Measurements from ENCODE around the gene CCDC201. TPM values are rescaled to one million over a fixed set of nuclear protein-coding genes. Genes with fewer than 3 reads are reported as not detected.

The CCDC201 gene
- total RNA-seq, 5 donors from 2014 or later (not counting 1 experiment from before 2014, with no cell fraction given) = not detected

DNA sequence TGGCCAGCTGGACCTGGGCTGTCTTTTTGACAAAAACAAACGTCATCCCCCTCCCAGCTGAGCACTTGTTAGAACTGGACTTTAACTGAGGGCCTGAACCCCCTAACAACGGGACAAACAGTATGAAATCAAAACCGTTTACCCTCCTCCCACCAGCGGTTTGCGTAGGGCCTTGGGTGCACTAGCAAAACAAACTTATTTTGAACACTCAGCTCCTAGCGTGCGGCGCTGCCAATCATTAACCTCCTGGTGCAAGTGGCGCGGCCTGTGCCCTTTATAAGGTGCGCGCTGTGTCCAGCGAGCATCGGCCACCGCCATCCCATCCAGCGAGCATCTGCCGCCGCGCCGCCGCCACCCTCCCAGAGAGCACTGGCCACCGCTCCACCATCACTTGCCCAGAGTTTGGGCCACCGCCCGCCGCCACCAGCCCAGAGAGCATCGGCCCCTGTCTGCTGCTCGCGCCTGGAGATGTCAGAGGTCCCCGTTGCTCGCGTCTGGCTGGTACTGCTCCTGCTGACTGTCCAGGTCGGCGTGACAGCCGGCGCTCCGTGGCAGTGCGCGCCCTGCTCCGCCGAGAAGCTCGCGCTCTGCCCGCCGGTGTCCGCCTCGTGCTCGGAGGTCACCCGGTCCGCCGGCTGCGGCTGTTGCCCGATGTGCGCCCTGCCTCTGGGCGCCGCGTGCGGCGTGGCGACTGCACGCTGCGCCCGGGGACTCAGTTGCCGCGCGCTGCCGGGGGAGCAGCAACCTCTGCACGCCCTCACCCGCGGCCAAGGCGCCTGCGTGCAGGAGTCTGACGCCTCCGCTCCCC lies 15.5 kb upstream of the CCDC201 start, which contains the start of gene IGFBP1:
Gene IGFBP1, plus strand, starts transcription at position 304 of the 808 bp plus-strand sequence. Its CDS starts 165 bp downstream, at position 469.
- WGBS (ENCODE audit: insufficient coverage) = 3% methylated on average over 66 of the region's 73 CpGs
- ATAC-seq (replicated peaks in 1 of 4) (no peak), DNase-seq (no peak)
- H3K27ac ChIP-seq (ENCODE audit: low read length) = no peak within 1 kb of the TSS
- H3K9me3 ChIP-seq = no peaks in the 10 kb centered on the region
- H3K4me3 ChIP-seq (ENCODE audit: control insufficient read depth in 1 of 2, extremely low read depth in 1 of 2, low read length in 1 of 2) = no peak within 1 kb of the TSS
- POLR2A ChIA-PET = no interaction called here
- no peaks in the 10 kb centered on the region for H3K36me3 ChIP-seq (ENCODE audit: control insufficient read depth in 2 of 2, extremely low read depth in 1 of 2, insufficient read depth in 1 of 2, low read length in 1 of 2)
- H3K4me1 ChIP-seq (ENCODE audit: control insufficient read depth in 1 of 2, extremely low read depth in 1 of 2, insufficient read depth in 2 of 2, low read length in 2 of 2) = no peaks in the 10 kb centered on the region
- H3K36me3 Mint-ChIP-seq = no peaks in the 10 kb centered on the region
- H3K4me1 Mint-ChIP-seq = peaks cover 0 to 5% (median 2%) of the 10 kb centered on the region in 3 donors
- H3K27ac Mint-ChIP-seq = no peak within 1 kb of the TSS
- CTCF ChIA-PET = no interaction called here
- H3K27me3 Mint-ChIP-seq = peaks cover 66 to 70% of the 10 kb centered on the region in 2 donors
- peaks cover 7 to 55% of the 10 kb centered on the region in 2 experiments for H3K27me3 ChIP-seq (replicated peaks in 1 of 2; ENCODE audit: control insufficient read depth in 2 of 2, extremely low read depth in 1 of 2, insufficient read depth in 2 of 2, low read length in 1 of 2)
- H3K9me3 Mint-ChIP-seq = no peaks in the 10 kb centered on the region
- no peak within 1 kb of the TSS for H3K4me3 Mint-ChIP-seq

DNA sequence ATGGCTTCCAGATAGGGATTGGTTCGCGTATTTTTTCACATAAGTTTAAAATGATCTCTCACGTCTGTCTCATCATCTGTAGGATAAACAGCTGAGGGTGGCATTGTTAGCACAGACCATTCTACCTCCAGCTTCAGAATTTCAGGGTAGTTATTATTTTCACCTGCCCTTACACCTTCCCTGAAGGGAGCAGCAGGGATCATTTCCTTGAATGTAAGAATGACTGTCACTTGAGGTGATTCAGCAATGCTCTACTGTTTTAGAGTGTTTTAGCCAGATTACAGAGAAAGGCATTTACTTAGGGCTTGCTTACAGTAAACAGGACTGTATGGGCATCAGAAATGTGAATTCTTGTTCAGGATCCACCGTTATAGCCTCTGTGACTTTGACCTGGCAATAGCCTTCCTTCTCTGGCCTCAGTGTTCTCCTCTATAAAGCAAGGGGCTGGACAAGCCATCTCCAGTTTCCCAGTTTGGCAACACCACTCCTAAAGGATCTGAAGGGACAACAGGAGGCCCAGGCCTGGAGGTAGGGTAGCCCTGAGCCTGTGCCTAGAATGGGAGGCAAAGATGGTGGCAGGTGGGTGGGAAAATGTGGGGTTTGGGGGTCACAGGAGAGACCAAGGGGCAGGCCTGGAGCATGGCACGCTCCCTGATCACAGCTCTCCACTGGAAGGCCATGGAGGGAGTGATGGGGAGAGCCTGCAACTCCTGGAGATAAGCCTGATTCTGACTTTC lies 14.2 kb upstream of the CCDC201 start:
- ChIA-PET POLR2A (no interaction called here), CTCF (no interaction called here)
- Mint-ChIP-seq H3K36me3 (no peaks in the 10 kb centered on the region), H3K4me1 (peaks cover 0 to 5% (median 2%) of the 10 kb centered on the region in 3 donors), H3K9me3 (no peaks in the 10 kb centered on the region), H3K4me3 (no peak overlapping the region), H3K27me3 (peaks cover 64 to 66% of the 10 kb centered on the region in 2 donors), H3K27ac (no peak overlapping the region)
- ATAC-seq (replicated peaks in 1 of 4) (no peak), DNase-seq (no peak)
- H3K4me3 ChIP-seq (ENCODE audit: control insufficient read depth in 1 of 2, extremely low read depth in 1 of 2, low read length in 1 of 2) = no peak overlapping the region
- H3K36me3 ChIP-seq (ENCODE audit: control insufficient read depth in 2 of 2, extremely low read depth in 1 of 2, insufficient read depth in 1 of 2, low read length in 1 of 2) = no peaks in the 10 kb centered on the region
- no peaks in the 10 kb centered on the region for H3K9me3 ChIP-seq
- no peaks in the 10 kb centered on the region for H3K4me1 ChIP-seq (ENCODE audit: control insufficient read depth in 1 of 2, extremely low read depth in 1 of 2, insufficient read depth in 2 of 2, low read length in 2 of 2)
- 52% methylated on average over 2 of the region's 5 CpGs for WGBS (ENCODE audit: insufficient coverage)
- H3K27me3 ChIP-seq (replicated peaks in 1 of 2; ENCODE audit: control insufficient read depth in 2 of 2, extremely low read depth in 1 of 2, insufficient read depth in 2 of 2, low read length in 1 of 2) = peaks cover 7 to 49% of the 10 kb centered on the region in 2 experiments
- H3K27ac ChIP-seq (ENCODE audit: low read length) = no peak overlapping the region

DNA sequence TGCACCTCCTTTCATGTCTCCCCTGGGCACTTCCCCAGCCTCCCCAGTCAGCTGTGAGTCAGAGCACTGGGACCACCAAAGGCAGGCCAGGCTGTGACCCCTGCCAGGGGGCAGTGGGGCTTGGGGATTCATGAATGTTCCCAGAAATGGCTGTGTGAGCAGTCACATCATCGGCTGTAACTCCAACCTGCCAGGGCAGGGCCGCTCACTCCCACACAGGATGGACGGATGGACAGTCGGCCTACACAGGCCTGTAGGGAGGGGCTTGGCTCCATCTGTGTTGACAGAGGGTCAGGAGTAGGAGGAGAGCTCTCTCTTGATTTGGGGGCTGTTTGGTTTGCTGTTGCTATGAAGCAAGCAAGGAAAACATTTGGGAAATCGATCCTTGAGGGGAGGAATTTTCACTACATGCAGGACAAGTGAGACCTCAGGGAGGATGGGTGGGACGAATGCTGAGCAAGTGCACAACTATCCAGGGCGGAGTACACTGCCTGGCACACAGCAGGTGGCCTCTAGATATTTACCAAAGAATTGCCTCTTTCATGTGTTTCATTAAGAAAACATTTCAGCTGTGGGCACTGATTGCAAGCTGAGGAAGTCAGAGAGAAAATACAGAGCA lies 12.5 kb upstream of the CCDC201 start:
- ATAC-seq (replicated peaks in 1 of 4) = no peak
- H3K27me3 Mint-ChIP-seq = peaks cover 52 to 61% of the 10 kb centered on the region in 2 donors
- WGBS (ENCODE audit: insufficient coverage) = 73% methylated on average over 7 of the region's 7 CpGs

DNA sequence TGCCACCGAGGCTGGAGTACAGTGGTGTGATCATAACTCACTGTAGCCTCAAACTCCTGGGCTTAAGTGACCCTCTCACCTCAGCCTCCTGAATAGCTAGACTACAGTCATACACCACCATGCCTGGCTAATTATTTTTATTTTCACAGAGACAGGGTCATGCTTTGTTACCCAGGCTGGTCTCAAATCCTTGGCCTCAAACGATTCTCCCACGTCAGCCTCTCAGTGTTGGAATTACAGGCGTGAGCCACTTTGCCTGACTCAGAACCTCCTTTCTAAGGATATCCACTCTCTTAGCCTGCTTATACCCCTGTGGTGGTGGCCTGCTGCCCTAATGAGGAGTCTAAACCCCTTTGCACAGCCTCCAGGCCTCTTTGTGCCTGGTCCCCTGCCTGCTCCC lies 11.3 kb upstream of the CCDC201 start:
- CTCF ChIA-PET = no interaction called here
- Histone ChIP-seq H3K9me3 (no peaks in the 10 kb centered on the region), H3K4me3 (ENCODE audit: control insufficient read depth in 1 of 2, extremely low read depth in 1 of 2, low read length in 1 of 2) (no peak overlapping the region), H3K36me3 (ENCODE audit: control insufficient read depth in 2 of 2, extremely low read depth in 1 of 2, insufficient read depth in 1 of 2, low read length in 1 of 2) (no peaks in the 10 kb centered on the region), H3K4me1 (ENCODE audit: control insufficient read depth in 1 of 2, extremely low read depth in 1 of 2, insufficient read depth in 2 of 2, low read length in 2 of 2) (no peaks in the 10 kb centered on the region), H3K27me3 (replicated peaks in 1 of 2; ENCODE audit: control insufficient read depth in 2 of 2, extremely low read depth in 1 of 2, insufficient read depth in 2 of 2, low read length in 1 of 2) (peaks cover 0 to 31% of the 10 kb centered on the region in 2 experiments), H3K27ac (ENCODE audit: low read length) (no peak overlapping the region)
- Mint-ChIP-seq H3K4me1 (peaks cover 0 to 5% (median 2%) of the 10 kb centered on the region in 3 donors), H3K36me3 (no peaks in the 10 kb centered on the region), H3K4me3 (no peak overlapping the region), H3K27ac (no peak overlapping the region), H3K27me3 (peaks cover 42 to 50% of the 10 kb centered on the region in 2 donors), H3K9me3 (peaks cover 0 to 4% (median 2%) of the 10 kb centered on the region in 3 donors)
- 82% methylated on average over 4 of the region's 4 CpGs for WGBS (ENCODE audit: insufficient coverage)
- ATAC-seq (replicated peaks in 1 of 4) (no peak), DNase-seq (no peak)
- POLR2A ChIA-PET = no interaction called here

More for the DNA sequence above, 12.5 kb upstream of the CCDC201 start:
- no peaks in the 10 kb centered on the region for H3K36me3 ChIP-seq (ENCODE audit: control insufficient read depth in 2 of 2, extremely low read depth in 1 of 2, insufficient read depth in 1 of 2, low read length in 1 of 2)
- POLR2A ChIA-PET = no interaction called here
- no peak for DNase-seq
- H3K36me3 Mint-ChIP-seq = no peaks in the 10 kb centered on the region
- H3K9me3 Mint-ChIP-seq = no peaks in the 10 kb centered on the region
- H3K4me1 ChIP-seq (ENCODE audit: control insufficient read depth in 1 of 2, extremely low read depth in 1 of 2, insufficient read depth in 2 of 2, low read length in 2 of 2) = no peaks in the 10 kb centered on the region
- H3K27me3 ChIP-seq (replicated peaks in 1 of 2; ENCODE audit: control insufficient read depth in 2 of 2, extremely low read depth in 1 of 2, insufficient read depth in 2 of 2, low read length in 1 of 2) = peaks cover 7 to 43% of the 10 kb centered on the region in 2 experiments
- CTCF ChIA-PET = no interaction called here
- H3K27ac ChIP-seq (ENCODE audit: low read length) = no peak overlapping the region
- peaks cover 0 to 5% (median 2%) of the 10 kb centered on the region in 3 donors for H3K4me1 Mint-ChIP-seq
- H3K4me3 ChIP-seq (ENCODE audit: control insufficient read depth in 1 of 2, extremely low read depth in 1 of 2, low read length in 1 of 2) = no peak overlapping the region
- no peak overlapping the region for H3K27ac Mint-ChIP-seq
- H3K4me3 Mint-ChIP-seq = no peak overlapping the region
- no peaks in the 10 kb centered on the region for H3K9me3 ChIP-seq

DNA sequence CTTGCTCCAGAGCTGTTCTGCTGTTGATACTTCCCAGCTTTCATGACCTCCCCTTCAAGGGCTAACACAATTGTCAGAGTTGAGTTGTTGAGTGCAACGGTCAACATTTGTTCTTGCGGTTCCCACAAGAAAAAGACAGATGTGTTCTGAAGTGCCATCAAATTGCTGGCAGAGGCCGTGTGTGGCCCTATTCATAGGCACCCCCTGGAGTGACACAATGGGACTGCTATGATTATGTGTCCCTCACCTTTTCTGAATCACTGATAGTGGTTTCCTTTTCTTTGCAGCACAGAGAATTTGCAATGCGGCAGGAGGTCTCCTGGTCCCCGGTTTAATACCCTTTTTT lies 9.6 kb upstream of the CCDC201 start:
- no peak overlapping the region for H3K27ac ChIP-seq (ENCODE audit: low read length)
- H3K4me3 ChIP-seq (ENCODE audit: control insufficient read depth in 1 of 2, extremely low read depth in 1 of 2, low read length in 1 of 2) = no peak overlapping the region
- peaks cover 0 to 9% (median 8%) of the 10 kb centered on the region in 3 donors for H3K9me3 Mint-ChIP-seq
- CTCF ChIA-PET = no interaction called here
- no peaks in the 10 kb centered on the region for H3K4me1 ChIP-seq (ENCODE audit: control insufficient read depth in 1 of 2, extremely low read depth in 1 of 2, insufficient read depth in 2 of 2, low read length in 2 of 2)
- DNase-seq (no peak), ATAC-seq (replicated peaks in 1 of 4) (no peak)
- POLR2A ChIA-PET = no interaction called here
- H3K27me3 ChIP-seq (replicated peaks in 1 of 2; ENCODE audit: control insufficient read depth in 2 of 2, extremely low read depth in 1 of 2, insufficient read depth in 2 of 2, low read length in 1 of 2) = peaks cover 0 to 17% of the 10 kb centered on the region in 2 experiments
- H3K36me3 Mint-ChIP-seq = no peaks in the 10 kb centered on the region
- peaks cover 29 to 40% of the 10 kb centered on the region in 2 donors for H3K27me3 Mint-ChIP-seq
- no peaks in the 10 kb centered on the region for H3K4me1 Mint-ChIP-seq
- H3K4me3 Mint-ChIP-seq = no peak overlapping the region
- H3K27ac Mint-ChIP-seq = no peak overlapping the region
- WGBS (ENCODE audit: insufficient coverage) = 55% methylated on average over 2 of the region's 5 CpGs
- no peaks in the 10 kb centered on the region for H3K36me3 ChIP-seq (ENCODE audit: control insufficient read depth in 2 of 2, extremely low read depth in 1 of 2, insufficient read depth in 1 of 2, low read length in 1 of 2)
- H3K9me3 ChIP-seq = no peaks in the 10 kb centered on the region

DNA sequence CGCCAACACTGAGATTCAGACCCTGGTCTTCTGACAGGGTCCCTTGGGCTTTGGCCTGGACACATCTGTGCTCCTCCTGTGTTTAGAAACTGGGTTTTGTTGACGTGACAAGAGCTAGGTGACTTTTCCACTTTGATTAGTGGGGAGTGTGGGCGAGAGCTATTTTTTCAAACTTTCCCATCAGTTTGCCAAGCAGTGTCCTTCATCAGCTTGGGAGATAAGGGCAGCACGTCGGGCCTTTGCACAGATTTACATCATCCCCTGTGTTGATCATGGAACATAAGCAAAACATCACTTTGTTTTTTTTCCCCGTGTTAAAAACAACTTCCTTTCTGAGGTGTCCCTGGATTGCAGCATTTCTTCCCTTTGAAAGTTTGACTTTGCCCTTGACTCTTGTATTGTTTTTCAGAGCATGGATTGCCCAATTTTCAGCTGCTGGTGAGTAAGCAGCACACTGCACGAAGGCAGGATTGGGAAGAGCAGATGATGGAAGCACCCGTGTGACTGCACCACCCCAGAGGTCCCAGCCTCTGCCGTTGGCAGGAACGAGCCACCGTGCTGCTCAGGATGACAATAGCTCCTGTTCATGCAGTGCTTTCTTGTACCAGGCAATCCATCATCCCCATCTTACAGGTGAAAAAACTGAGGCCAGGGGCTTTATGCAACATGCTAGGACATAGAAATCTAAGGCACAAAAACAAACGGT lies 9.0 kb upstream of the CCDC201 start:
- no peak for DNase-seq
- Mint-ChIP-seq H3K4me1 (no peaks in the 10 kb centered on the region), H3K4me3 (no peak overlapping the region), H3K9me3 (peaks cover 3 to 9% (median 8%) of the 10 kb centered on the region in 3 donors), H3K36me3 (no peaks in the 10 kb centered on the region), H3K27me3 (peaks cover 24 to 35% of the 10 kb centered on the region in 2 donors), H3K27ac (no peak overlapping the region)
- ChIA-PET POLR2A (no interaction called here), CTCF (interaction anchor here in 1 of 2 donors (0.6 kb wide), 1 partner anchor 91 kb away, joined by 3 read pairs; no protein-coding TSS in a partner anchor)
- Histone ChIP-seq H3K4me1 (ENCODE audit: control insufficient read depth in 1 of 2, extremely low read depth in 1 of 2, insufficient read depth in 2 of 2, low read length in 2 of 2) (no peaks in the 10 kb centered on the region), H3K27me3 (replicated peaks in 1 of 2; ENCODE audit: control insufficient read depth in 2 of 2, extremely low read depth in 1 of 2, insufficient read depth in 2 of 2, low read length in 1 of 2) (peaks cover 0 to 14% of the 10 kb centered on the region in 2 experiments), H3K9me3 (no peaks in the 10 kb centered on the region), H3K4me3 (ENCODE audit: control insufficient read depth in 1 of 2, extremely low read depth in 1 of 2, low read length in 1 of 2) (no peak overlapping the region), H3K27ac (ENCODE audit: low read length) (no peak overlapping the region), H3K36me3 (ENCODE audit: control insufficient read depth in 2 of 2, extremely low read depth in 1 of 2, insufficient read depth in 1 of 2, low read length in 1 of 2) (no peaks in the 10 kb centered on the region)
- 60% methylated on average over 10 of the region's 12 CpGs for WGBS (ENCODE audit: insufficient coverage)
- ATAC-seq (replicated peaks in 1 of 4) = no peak

Measured in T-cell (primary cell).